Measurements from ENCODE around the gene RNF11.

RNF11 gene

GRCh38 chr1:51317798-51318197 is 81.7 kb downstream of the RNF11 start:
- DNase-seq = no peak

- DNase-seq = no peak
Observed at GRCh38 chr1:51320967-51321923, 85.2 kb downstream of the RNF11 start.

GRCh38 chr1:51321924-51322280 is 85.8 kb downstream of the RNF11 start:
- DNase-seq = no peak

GRCh38 chr1:51322417-51323101 is 86.5 kb downstream of the RNF11 start:
- DNase-seq = no peak
